ENCODE data around the gene NUDC.
A peak's percentile ranks its signal among the peaks of the same experiment; 100 is the strongest.

NUDC gene

DNA sequence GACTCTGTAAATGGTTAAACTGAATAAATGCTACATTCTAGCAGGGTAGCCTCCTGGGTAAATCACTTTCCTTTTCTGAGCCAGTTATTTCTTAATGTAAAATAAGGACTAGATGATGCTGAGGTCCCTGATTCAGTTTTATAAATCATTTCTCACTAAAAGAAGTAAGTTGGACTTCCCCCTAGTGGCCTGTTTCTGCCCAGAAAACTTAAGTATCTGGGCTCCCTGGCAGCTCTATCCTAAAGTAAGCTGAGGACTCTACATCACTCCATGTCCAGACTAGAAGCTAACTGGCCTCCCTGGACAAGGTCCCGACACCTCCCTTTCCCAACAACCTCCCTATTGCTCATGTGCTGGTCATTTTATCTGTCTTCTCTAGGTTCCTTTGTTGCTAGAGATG lies 34.4 kb upstream of the NUDC start:
- TF ChIP-seq, protein P1, sequence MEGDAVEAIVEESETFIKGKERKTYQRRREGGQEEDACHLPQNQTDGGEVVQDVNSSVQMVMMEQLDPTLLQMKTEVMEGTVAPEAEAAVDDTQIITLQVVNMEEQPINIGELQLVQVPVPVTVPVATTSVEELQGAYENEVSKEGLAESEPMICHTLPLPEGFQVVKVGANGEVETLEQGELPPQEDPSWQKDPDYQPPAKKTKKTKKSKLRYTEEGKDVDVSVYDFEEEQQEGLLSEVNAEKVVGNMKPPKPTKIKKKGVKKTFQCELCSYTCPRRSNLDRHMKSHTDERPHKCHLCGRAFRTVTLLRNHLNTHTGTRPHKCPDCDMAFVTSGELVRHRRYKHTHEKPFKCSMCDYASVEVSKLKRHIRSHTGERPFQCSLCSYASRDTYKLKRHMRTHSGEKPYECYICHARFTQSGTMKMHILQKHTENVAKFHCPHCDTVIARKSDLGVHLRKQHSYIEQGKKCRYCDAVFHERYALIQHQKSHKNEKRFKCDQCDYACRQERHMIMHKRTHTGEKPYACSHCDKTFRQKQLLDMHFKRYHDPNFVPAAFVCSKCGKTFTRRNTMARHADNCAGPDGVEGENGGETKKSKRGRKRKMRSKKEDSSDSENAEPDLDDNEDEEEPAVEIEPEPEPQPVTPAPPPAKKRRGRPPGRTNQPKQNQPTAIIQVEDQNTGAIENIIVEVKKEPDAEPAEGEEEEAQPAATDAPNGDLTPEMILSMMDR (IDR thresholded peaks at IDR 0.05; ENCODE audit: low read length, missing control alignments) = peak; percentile 64
- DNase-seq (ENCODE audit: low read depth) = peak; percentile 63

DNA sequence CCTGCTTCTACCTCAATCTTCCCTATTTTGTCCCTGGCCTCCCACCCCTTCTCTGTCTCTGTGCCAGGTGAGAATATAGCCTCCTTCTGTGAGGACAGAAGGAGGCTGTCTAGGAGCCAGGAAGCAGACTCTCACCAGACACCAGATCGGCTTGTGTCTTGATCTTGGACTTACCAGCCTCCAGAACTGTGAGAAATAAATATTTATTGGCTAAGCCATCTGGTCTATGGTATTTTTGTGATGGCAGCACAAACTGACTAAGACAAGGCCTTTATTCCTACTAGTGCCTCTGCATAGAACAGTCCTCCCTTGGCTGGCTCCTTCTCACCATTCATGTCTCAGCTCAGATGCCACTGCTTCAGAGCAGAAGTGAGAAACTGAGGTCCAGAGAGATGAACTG lies 33.3 kb upstream of the NUDC start:
- TF ChIP-seq, protein P1 (IDR thresholded peaks at IDR 0.05; ENCODE audit: low read length, missing control alignments) = no peak
- DNase-seq (ENCODE audit: low read depth) = no peak
- H3K4me3 ChIP-seq (replicated peaks; ENCODE audit: low read depth, low read length) = no peak overlapping the region

More for the DNA sequence above, 34.4 kb upstream of the NUDC start:
- H3K4me3 ChIP-seq (replicated peaks; ENCODE audit: low read depth, low read length) = no peak overlapping the region

DNA sequence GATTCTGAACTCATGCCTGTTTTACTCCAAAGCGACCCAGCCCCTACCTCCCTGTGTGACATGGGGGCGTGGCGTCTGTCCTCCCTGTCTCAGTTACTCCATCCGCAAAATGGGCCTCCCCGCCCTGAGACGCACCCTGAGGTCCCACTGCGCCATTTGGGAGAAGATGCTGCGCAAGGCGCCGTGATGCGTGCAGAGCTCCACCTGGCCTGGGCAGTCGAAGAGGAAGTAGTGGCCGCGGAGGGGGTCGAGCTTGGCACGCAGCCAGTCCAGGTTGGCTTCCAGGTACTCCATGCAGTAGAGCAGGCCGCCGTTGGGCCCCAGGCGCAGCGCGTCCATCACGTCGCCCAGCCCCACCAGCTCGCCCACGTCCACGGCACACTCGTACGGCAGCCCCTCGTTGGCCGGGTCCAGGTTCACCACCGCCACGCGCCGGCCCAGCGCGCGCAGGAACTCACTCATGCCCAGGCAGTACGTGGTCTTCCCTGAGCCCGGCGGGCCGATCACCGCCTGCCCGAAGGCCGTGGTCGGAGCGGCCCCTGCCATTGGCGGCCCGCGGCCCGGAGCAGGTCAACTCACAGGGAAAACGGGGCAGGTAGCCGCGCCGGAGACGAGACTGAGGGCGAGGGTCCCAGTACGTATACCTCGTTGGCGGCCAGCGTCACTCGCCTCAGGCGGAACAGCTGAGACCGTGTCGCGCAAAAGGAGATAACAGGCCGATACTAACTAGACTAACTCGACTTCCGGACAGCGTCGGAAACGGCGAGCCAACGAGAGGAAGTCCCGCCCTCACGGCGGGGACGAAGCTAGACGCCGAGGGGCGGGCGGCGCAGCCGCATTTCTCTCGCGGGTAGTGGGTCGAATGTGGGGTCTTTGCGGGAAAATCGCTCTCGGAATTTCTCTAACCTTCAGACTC lies 31.7 kb upstream of the NUDC start, which contains the start of gene GPN2:
Gene GPN2, minus strand, starts transcription at position 733 of the 916 bp plus-strand sequence. Its CDS starts 187 bp downstream, at position 546.
- TF ChIP-seq, protein P1 (IDR thresholded peaks at IDR 0.05; ENCODE audit: low read length, missing control alignments) = no peak
- DNase-seq (ENCODE audit: low read depth) = peak; percentile 77
- H3K4me3 ChIP-seq (replicated peaks; ENCODE audit: low read depth, low read length) = peak within 1 kb of the TSS; percentile 74

DNA sequence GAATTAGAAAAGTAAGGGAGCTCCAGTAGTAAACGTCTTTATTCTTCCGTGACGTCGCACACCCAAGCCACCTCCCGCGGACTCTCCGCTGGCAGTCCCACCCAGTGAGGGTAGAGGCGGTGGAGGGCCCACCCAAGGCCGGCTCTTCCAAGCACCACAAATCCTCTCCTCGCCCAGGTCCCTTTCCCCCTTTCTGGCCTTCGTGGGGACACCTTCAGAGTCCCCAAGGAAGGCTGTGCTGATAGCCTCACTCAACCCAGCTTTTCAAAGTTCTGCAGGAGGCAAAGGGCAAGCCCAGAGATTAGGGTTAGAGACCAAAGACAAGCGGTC lies 31.1 kb upstream of the NUDC start:
- DNase-seq (ENCODE audit: low read depth) = no peak
- peak overlapping the region; percentile 74 for H3K4me3 ChIP-seq (replicated peaks; ENCODE audit: low read depth, low read length)
- TF ChIP-seq, protein P1 (IDR thresholded peaks at IDR 0.05; ENCODE audit: low read length, missing control alignments) = no peak

DNA sequence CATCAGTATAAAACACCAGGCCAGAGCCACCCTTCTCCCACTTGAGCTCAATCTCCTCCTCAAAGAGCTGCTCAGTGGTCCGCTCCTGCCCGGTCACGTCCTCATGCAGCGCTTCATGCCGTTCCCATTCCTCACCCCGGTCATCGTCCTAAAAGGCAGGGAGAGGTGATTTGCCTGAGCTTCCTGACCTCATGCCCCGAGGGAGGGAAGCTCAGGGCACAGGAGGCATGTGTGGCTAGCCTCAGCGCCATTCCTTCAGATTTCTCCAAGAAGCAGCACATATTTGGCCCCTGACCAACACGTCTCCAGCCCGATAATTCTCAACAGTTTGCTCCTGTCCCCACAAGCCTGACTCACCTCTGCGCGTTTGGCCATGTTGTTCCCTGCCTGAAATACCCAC lies 27.3 kb upstream of the NUDC start:
- TF ChIP-seq, protein P1 (IDR thresholded peaks at IDR 0.05; ENCODE audit: low read length, missing control alignments) = no peak
- DNase-seq (ENCODE audit: low read depth) = no peak
- no peak overlapping the region for H3K4me3 ChIP-seq (replicated peaks; ENCODE audit: low read depth, low read length)

DNA sequence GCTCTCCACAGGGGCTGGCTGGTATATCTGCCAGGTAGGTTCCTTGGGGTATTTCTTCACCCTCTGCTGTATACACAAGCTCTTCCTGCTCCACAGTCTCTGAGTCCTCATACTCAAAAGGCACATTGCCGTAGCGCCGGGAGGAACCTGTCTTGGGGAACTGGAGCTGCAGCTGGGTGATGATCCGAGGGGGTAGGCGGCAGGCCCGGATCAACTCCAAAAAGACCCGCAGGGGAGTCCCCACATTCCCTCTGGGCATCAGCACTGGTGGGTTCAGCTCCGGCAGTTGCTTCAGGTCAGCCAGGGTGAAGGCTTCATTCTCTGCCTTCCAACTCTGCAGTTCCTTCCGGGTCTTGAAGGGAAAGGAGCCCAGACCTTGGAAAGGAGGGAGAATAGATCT lies 24.2 kb upstream of the NUDC start:
- TF ChIP-seq, protein P1 (IDR thresholded peaks at IDR 0.05; ENCODE audit: low read length, missing control alignments) = no peak
- DNase-seq (ENCODE audit: low read depth) = no peak
- no peak overlapping the region for H3K4me3 ChIP-seq (replicated peaks; ENCODE audit: low read depth, low read length)

All from fibroblast of pulmonary artery (primary cell).